B cell (primary cell): Measurements from ENCODE around the gene BRD1. TPM values are rescaled to one million over a fixed set of nuclear protein-coding genes. Genes with fewer than 3 reads are reported as not detected.
A peak's percentile ranks its signal among the peaks of the same experiment; 100 is the strongest.

Experiments used
- ATAC-seq: fragments of 200-7000 bp; cut with Tn5 transposase; one replicate; pipeline ENCODE4 v1.10.0; 2021; ENCODE audit warnings: low read depth, mild to moderate bottlenecking, moderate number of reproducible peaks, moderate library complexity
- CTCF ChIA-PET: fragments of 350-600 bp; sonication (Branson Sonifier 250); formaldehyde crosslinking; loops from one replicate; lab custom pipeline; 2021; ENCODE audit warnings: antibody characterized with exemption, inconsistent platforms; lab: Charles Lee
- POLR2A ChIA-PET: fragments of 350-600 bp; sonication (Branson Sonifier 250); formaldehyde crosslinking; loops from one replicate; lab custom pipeline; 2021; ENCODE audit warnings: antibody characterized with exemption; lab: Charles Lee
- DNase-seq: peaks from one replicate; pipeline ENCODE4 v3.0.0; 2013
- H2AFZ ChIP-seq: 2 replicates; pipeline ENCODE4 v1.6.1; 2012; ENCODE audit warnings: mild to moderate bottlenecking, low read depth, low read length; ENCODE audit not compliant: insufficient read depth, poor library complexity, severe bottlenecking
- H3K27ac ChIP-seq, 2 donors: 1 replicate in 1 of 2; 2 replicates in 1 of 2; pipeline ENCODE4 v1.5.1; 2012 to 2013; ENCODE audit warnings: low read length in 2 of 2, mild to moderate bottlenecking in 2 of 2, moderate library complexity in 1 of 2
- H3K27me3 ChIP-seq, 4 experiments: fragments of 200-600 bp in 1 of 4; sonication (generic) in 1 of 4; replicated peaks in 1 of 4; 1 replicate in 2 of 4; 2 replicates in 2 of 4; pipeline versions ENCODE4 v1.6.1 to v1.7.0; 2013 to 2016; ENCODE audit warnings: low read length in 3 of 4, mild to moderate bottlenecking in 2 of 4, mixed read lengths in 1 of 4, moderate library complexity in 1 of 4; ENCODE audit not compliant: insufficient read depth in 4 of 4, control insufficient read depth in 3 of 4; ENCODE audit errors: control extremely low read depth in 1 of 4
- H3K36me3 ChIP-seq, 2 experiments: replicated peaks in 1 of 2; 1 replicate in 1 of 2; 2 replicates in 1 of 2; pipeline versions ENCODE4 v1.6.1 to v1.7.1; 2013; ENCODE audit warnings: low read length in 1 of 2; ENCODE audit not compliant: insufficient read depth in 2 of 2, control insufficient read depth in 1 of 2; ENCODE audit errors: control extremely low read depth in 1 of 2, extremely low read depth in 1 of 2
- H3K4me1 ChIP-seq, 2 donors: fragments of 200-600 bp in 1 of 2; sonication (generic) in 1 of 2; 1 replicate in 1 of 2; 2 replicates in 1 of 2; pipeline versions ENCODE4 v1.5.1 to v1.6.1; 2013 to 2017; ENCODE audit warnings: low read length in 2 of 2; ENCODE audit not compliant: control insufficient read depth in 2 of 2, insufficient read depth in 2 of 2
- H3K4me2 ChIP-seq: replicated peaks from 2 replicates; pipeline ENCODE3; 2012; ENCODE audit warnings: mild to moderate bottlenecking, low read depth, low read length; ENCODE audit not compliant: poor library complexity, severe bottlenecking
- H3K4me3 ChIP-seq, 5 experiments: fragments of 200-600 bp in 1 of 5; sonication (generic) in 1 of 5; 1 replicate in 3 of 5; 2 replicates in 2 of 5; pipeline versions ENCODE4 v1.5.1 to v1.7.0; 2011 to 2016; ENCODE audit warnings: low read length in 4 of 5, mild to moderate bottlenecking in 4 of 5, low read depth in 2 of 5, control low read depth in 1 of 5, moderate library complexity in 1 of 5; ENCODE audit not compliant: insufficient read depth in 1 of 5; ENCODE audit errors: control extremely low read depth in 1 of 5, extremely low read depth in 1 of 5
- H3K79me2 ChIP-seq: fragments of 200-600 bp; sonication (generic); one replicate; pipeline ENCODE4 v1.6.0; 2016; ENCODE audit warnings: low read length; ENCODE audit not compliant: control insufficient read depth, insufficient read depth
- H3K9ac ChIP-seq: fragments of 200-600 bp; sonication (generic); 2 replicates; pipeline ENCODE4 v1.6.1; 2017; ENCODE audit warnings: mild to moderate bottlenecking, low read length, moderate library complexity
- H3K9me3 ChIP-seq, 3 donors: one replicate each; pipeline versions ENCODE4 v1.6.1 to v1.7.1; 2013; ENCODE audit warnings: low read length in 2 of 3; ENCODE audit not compliant: control insufficient read depth in 2 of 3, insufficient read depth in 1 of 3; ENCODE audit errors: control extremely low read depth in 1 of 3
- H4K20me1 ChIP-seq: 2 replicates; pipeline ENCODE4 v1.6.0; 2012; ENCODE audit warnings: mild to moderate bottlenecking, low read length; ENCODE audit not compliant: insufficient read depth, control insufficient read depth, poor library complexity, severe bottlenecking
- H3K27ac Mint-ChIP-seq: one replicate; pipeline ENCODE4 v1.8.0; 2021; ENCODE audit warnings: mixed read lengths
- H3K27me3 Mint-ChIP-seq: one replicate; pipeline ENCODE4 v1.8.0; 2021; ENCODE audit warnings: mixed read lengths
- H3K4me1 Mint-ChIP-seq: one replicate; pipeline ENCODE4 v1.8.0; 2021; ENCODE audit warnings: mixed read lengths
- H3K4me3 Mint-ChIP-seq: one replicate; pipeline ENCODE4 v1.8.0; 2021; ENCODE audit warnings: mixed read lengths
- H3K9me3 Mint-ChIP-seq: one replicate; pipeline ENCODE4 v1.8.0; 2022; ENCODE audit warnings: mixed read lengths; ENCODE audit not compliant: insufficient read depth
- CTCF ChIP-seq: fragments of 200-600 bp; IDR thresholded peaks from one replicate; pipeline ENCODE4 v1.8.0; 2022; ENCODE audit warnings: antibody characterized with exemption, mild to moderate bottlenecking
- EZH2 ChIP-seq: IDR thresholded peaks from 2 replicates; pipeline ENCODE4 v1.6.1; 2012; ENCODE audit warnings: borderline replicate concordance, low read depth, mild to moderate bottlenecking, moderate library complexity, low read length; ENCODE audit not compliant: insufficient read depth, poor library complexity, severe bottlenecking
- WGBS: methylation state at CpG from one replicate; pipeline ENCODE4 v1.1.5; 2013; ENCODE audit warnings: missing lambda C conversion rate; ENCODE audit not compliant: insufficient coverage; 5-methylcytosine and 5-hydroxymethylcytosine counted together
- intact Hi-C: fragments of 100-400 bp; cut with micrococcal nuclease; formaldehyde crosslinking; loops from one replicate; pipeline ENCODE4 v1.10.0; 2022
- polyA plus RNA-seq: library from polyadenylated mRNA; depleted of rRNA; stranded (reverse); fragments of >200 nt; gene quantifications from 2 replicates; pipeline ENCODE4 v1.2.3, GENCODE V29; 2012
- small RNA-seq: library from RNA; depleted of rRNA; stranded (forward); fragments of <200 nt; gene quantifications from one replicate; pipeline ENCODE3, GENCODE V24; 2012; ENCODE audit warnings: low replicate concordance, low read depth; ENCODE audit not compliant: insufficient read length
- total RNA-seq, 2 donors: library from RNA; stranded (reverse); fragments of 120-200 nt in 1 of 2; gene quantifications; 1 replicate in 1 of 2; 2 replicates in 1 of 2; pipeline versions ENCODE4 v1.2.3 to v1.2.4, GENCODE V29; 2013 to 2022

The BRD1 gene
- total and polyA plus RNA-seq, 2 donors (not counting 1 experiment from before 2014, with no cell fraction given): 16.9 to 73.3 TPM

GRCh38 chr22:49723478-49724029 lies 104.1 kb downstream of the BRD1 start:
- H3K4me1 ChIP-seq: peaks cover 15 to 22% of the 10 kb centered on the region in 2 donors
- CTCF ChIA-PET: interaction anchor here (1.5 kb wide), 1 partner anchor 307 kb away, joined by 3 read pairs; no protein-coding TSS in a partner anchor
- Mint-ChIP-seq H3K27me3 (peaks cover 39% of the 10 kb centered on the region), H3K4me1 (peaks cover 5% of the 10 kb centered on the region), H3K4me3 (peak overlapping the region; percentile 84), H3K27ac (no peak overlapping the region), H3K9me3 (no peaks in the 10 kb centered on the region)
- POLR2A ChIA-PET: no interaction called here
- H3K36me3 ChIP-seq: no peaks in the 10 kb centered on the region
- peak overlapping the region in 1 of 5 experiments; percentile 43 for H3K4me3 ChIP-seq
- no peak for ATAC-seq
- H3K4me2 ChIP-seq: peak overlapping the region; percentile 76
- peaks cover 0 to 29% (median 0%) of the 10 kb centered on the region in 3 donors for H3K9me3 ChIP-seq
- no peaks in the 10 kb centered on the region for H3K79me2 ChIP-seq
- H3K27ac ChIP-seq: no peak overlapping the region
- H3K27me3 ChIP-seq: peaks cover 0 to 46% (median 21%) of the 10 kb centered on the region in 4 experiments
- H3K9ac ChIP-seq: no peak overlapping the region
- intact Hi-C loops: no loop called here
- no peak for DNase-seq
- WGBS: 96% methylated on average over 10 of the region's 14 CpGs
- no peaks in the 10 kb centered on the region for H4K20me1 ChIP-seq
- peak overlapping the region; percentile 71 for H2AFZ ChIP-seq
- TF ChIP-seq CTCF (no peak), EZH2 (no peak)

Small RNA genes within 50 kb of the gene (small RNA-seq; reads per million reads assigned to genes)
- gene AL117328.1: not detected
- not detected for gene RF00017

Other genes with a start within 250 kb of the BRD1 start
- 14.6 and 14.7 TPM in 2 replicates for gene ZBED4, start 26.0 kb upstream of the BRD1 start, total RNA-seq
- 5.9 and 8.0 TPM in 2 replicates for gene ZBED4, start 26.0 kb upstream of the BRD1 start, polyA plus RNA-seq
- gene ALG12, start 90.6 kb upstream of the BRD1 start, total RNA-seq: 16.6 and 17.2 TPM in 2 replicates
- gene ALG12, start 90.6 kb upstream of the BRD1 start, polyA plus RNA-seq: 10.9 and 15.2 TPM in 2 replicates
- 32.8 and 35.9 TPM in 2 replicates for gene CRELD2, start 90.8 kb upstream of the BRD1 start, total RNA-seq
- 41.9 and 48.9 TPM in 2 replicates for gene CRELD2, start 90.8 kb upstream of the BRD1 start, polyA plus RNA-seq
- 127 and 128 TPM in 2 replicates for gene PIM3, start 132.9 kb upstream of the BRD1 start, total RNA-seq
- gene PIM3, start 132.9 kb upstream of the BRD1 start, polyA plus RNA-seq: 74.6 and 331 TPM in 2 replicates
- 0.10 TPM in 2 replicates for gene IL17REL, start 184.9 kb upstream of the BRD1 start, total RNA-seq
- gene IL17REL, start 184.9 kb upstream of the BRD1 start, polyA plus RNA-seq: 0.09 and 0.12 TPM in 2 replicates
- not detected in 2 replicates for gene TTLL8, start 230.4 kb upstream of the BRD1 start, total RNA-seq
- not detected in 2 replicates for gene TTLL8, start 230.4 kb upstream of the BRD1 start, polyA plus RNA-seq